Mucosa of gallbladder (tissue), 1 donor: ENCODE measurements around the gene TMBIM4. TPM values are rescaled to one million over a fixed set of nuclear protein-coding genes. Genes with fewer than 3 reads are reported as not detected.
A peak's percentile ranks its signal among the peaks of the same experiment; 100 is the strongest.
"Not testable (repeated sequence)": the region's sequence is repeated elsewhere in the genome, so short reads cannot be mapped to it uniquely, and the experiment has no call there.

Source experiments
- DNase-seq: peaks from one replicate; pipeline ENCODE4 v3.0.0-alpha.2; 2020; ENCODE audit warnings: low spot score
- total RNA-seq: library from RNA; stranded (reverse); gene quantifications from one replicate; pipeline ENCODE4 v1.2.1, GENCODE V29; 2021
- donor health status: DM: no; HTN: no; CAD: no.

The TMBIM4 gene
- total RNA-seq, 1 donor from 2014 or later, result 122 TPM

- DNase-seq, result not testable (repeated sequence)
These were observed 15.0 kb upstream of the TMBIM4 start for GRCh38 chr12:66184822-66185221.

- DNase-seq, result no peak
These were observed 13.2 kb upstream of the TMBIM4 start for GRCh38 chr12:66182956-66183355.

GRCh38 chr12:66176105-66176900 is 6.5 kb upstream of the TMBIM4 start:
- DNase-seq, result no peak

- DNase-seq, result not testable (repeated sequence)
These were observed 4.9 kb upstream of the TMBIM4 start for GRCh38 chr12:66174391-66175325.

- DNase-seq, result no peak
These were observed 810 bp upstream of the TMBIM4 start for GRCh38 chr12:66170606-66171005.

GRCh38 chr12:66168410-66168809 is 1.4 kb downstream of the TMBIM4 start:
- DNase-seq, result no peak

- DNase-seq, result no peak
These were observed 3.2 kb downstream of the TMBIM4 start for GRCh38 chr12:66166561-66166960.

- DNase-seq, result no peak
These were observed 4.7 kb downstream of the TMBIM4 start for GRCh38 chr12:66165141-66165540.

GRCh38 chr12:66164349-66164821 is 5.4 kb downstream of the TMBIM4 start:
- DNase-seq, result no peak

GRCh38 chr12:66163289-66163688 is 6.5 kb downstream of the TMBIM4 start:
- no peak for DNase-seq

- DNase-seq, result no peak
These were observed 7.1 kb downstream of the TMBIM4 start for GRCh38 chr12:66162701-66163100.

- no peak for DNase-seq
These were observed 9.1 kb downstream of the TMBIM4 start for GRCh38 chr12:66160704-66161103.

GRCh38 chr12:66159123-66159522 is 10.7 kb downstream of the TMBIM4 start:
- no peak for DNase-seq

- DNase-seq, result no peak
These were observed 13.1 kb downstream of the TMBIM4 start for GRCh38 chr12:66156654-66157053.

GRCh38 chr12:66154776-66155175 is 15.0 kb downstream of the TMBIM4 start:
- DNase-seq, result no peak

- no peak for DNase-seq
These were observed 17.1 kb downstream of the TMBIM4 start for GRCh38 chr12:66152732-66153131.

GRCh38 chr12:66149702-66150398 is 19.9 kb downstream of the TMBIM4 start:
- no peak for DNase-seq

- peak; percentile 63 for DNase-seq
These were observed 24.7 kb downstream of the TMBIM4 start for GRCh38 chr12:66144791-66145754.

GRCh38 chr12:66143868-66144267 is 25.9 kb downstream of the TMBIM4 start:
- DNase-seq, result no peak

- DNase-seq, result no peak
These were observed 27.0 kb downstream of the TMBIM4 start for GRCh38 chr12:66142826-66143225.

- no peak for DNase-seq
These were observed 28.5 kb downstream of the TMBIM4 start for GRCh38 chr12:66141299-66141698.
